NCI-H2029 treated with DMSO at 0.1 percent for 48 hours (cell line): ENCODE data around the gene CHL1.

Experiments
- DNase-seq: peaks from one replicate; lab custom pipeline; 2025; lab: John Stamatoyannopoulos, UW

Gene CHL1

DNA sequence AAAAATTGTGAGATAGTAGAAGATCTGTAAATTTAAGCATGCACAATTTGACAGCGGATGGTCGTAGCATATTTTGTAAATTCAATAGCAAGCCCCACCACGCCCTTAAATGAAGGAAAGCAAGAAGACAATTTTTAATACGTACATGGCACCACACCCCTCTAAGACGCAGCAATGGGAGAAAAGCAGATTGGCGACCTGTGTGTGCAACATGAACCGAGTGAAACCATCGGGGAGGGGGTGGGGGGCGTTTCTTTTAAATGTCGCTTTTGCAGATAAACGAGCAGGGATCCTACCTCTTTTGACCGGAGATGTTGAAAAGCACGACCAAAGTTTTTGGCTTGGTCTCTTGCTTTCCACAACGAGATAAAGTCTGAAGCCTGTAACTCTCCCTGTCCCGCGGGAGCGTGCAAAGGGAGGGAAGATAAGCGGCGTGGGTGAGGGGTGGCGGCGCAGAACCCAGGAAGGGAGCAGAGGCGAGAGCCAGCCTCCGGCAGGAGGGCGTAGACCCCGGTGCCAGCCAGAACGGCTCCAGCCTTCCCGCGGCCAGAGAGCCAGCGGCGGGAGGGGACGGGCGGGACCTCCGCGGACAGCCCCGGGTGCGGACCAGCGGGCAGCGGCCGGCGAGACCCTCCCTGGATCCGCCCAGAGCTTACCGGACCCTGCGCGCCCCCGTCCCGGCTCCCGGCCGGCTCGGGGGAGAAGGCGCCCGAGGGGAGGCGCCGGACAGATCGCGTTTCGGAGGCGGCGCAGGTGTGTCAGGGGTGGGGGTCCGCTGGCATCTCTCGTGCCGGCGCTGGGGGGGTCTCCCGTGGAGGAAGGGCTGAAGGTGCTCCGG lies at the start of gene CHL1:
Gene CHL1 (plus strand): TSS at position 453 of the 838 bp plus-strand sequence. CDS start 123,014 bp downstream, outside the sequence.
- DNase-seq, result no peak

- DNase-seq, result no peak
Observed at GRCh38 chr3:151614-152189, 44.9 kb upstream of the CHL1 start.

- DNase-seq, result no peak
Observed at GRCh38 chr3:159974-160373, 36.6 kb upstream of the CHL1 start.

DNA sequence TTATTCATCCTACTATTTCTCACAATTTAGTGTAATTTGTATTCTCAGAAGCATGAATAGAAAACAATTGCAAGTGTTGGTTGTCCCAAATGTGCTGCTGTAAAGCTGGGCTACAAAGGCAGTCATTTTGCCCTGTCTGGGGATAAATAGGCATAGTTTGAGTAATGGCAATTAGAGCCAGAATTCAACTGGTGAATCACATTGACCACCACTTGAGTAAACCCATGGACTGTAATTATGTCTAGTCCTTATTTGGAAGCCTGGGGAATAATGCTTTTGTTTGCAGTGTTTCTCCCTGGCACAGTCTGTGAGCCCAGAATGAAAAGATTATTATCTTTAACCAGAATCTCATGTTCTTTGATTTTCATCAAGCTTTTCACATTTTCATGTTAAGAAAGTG lies 30.5 kb upstream of the CHL1 start:
- no peak for DNase-seq

DNA sequence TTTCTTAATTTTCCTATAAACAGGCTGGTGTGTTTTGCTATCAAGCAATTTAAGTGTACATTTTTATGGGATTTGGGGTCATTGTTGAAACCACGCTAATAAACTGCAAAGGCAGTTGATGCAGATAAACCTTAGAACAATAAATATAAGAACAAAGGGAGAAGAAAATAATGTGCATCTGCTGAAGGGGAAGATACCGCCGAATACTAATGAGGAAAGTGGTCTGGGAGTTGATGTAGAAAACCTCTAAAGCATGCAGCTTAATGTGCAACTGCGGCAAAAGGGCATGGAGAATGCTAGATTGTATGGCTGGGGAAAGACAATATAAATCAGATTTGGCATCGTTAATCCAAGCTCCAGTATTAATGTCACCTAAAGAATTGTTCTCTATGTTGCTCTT lies 29.8 kb upstream of the CHL1 start:
- DNase-seq, result no peak

DNA sequence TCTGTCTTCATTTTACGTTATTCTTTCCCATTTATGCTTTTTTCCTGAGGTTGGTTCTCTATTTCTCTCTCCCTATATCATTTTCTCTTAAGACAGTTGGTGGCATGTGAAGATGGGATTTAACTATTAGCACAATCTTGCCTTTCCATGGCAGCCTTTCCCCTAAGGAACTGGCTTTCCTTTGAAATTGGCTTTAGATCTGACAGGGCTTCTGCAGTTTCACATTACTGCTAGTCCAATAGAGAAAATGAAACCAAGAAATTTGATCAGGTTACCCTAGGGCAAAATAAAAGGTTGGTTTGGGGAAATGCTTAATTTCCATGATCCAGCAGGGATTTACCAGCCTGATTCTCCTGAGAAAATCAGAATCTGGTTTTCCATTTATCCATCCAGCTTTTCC lies 22.7 kb upstream of the CHL1 start:
- no peak for DNase-seq

DNA sequence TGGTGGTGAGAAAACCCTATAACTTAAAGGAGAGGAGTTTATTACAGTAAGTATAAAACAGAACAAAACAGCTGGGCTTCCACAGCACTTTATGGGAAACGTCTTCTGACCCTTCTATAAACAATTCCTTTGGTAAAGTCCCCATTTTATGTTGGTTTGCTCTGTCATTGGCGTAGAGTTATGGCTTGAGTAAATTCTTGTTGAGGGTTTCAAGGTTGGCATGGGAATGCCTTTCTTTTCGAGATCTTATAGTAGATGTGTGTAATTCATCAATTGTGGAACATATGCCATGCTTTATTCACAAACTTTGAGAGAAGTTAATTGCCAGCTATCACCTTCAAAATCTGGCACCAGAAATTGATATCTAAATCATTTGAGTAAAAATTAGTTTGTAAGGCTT lies 11.6 kb upstream of the CHL1 start:
- no peak for DNase-seq

GRCh38 chr3:192215-192929 lies 4.2 kb upstream of the CHL1 start:
- no peak for DNase-seq

GRCh38 chr3:194001-194400 lies 2.6 kb upstream of the CHL1 start:
- no peak for DNase-seq

- DNase-seq, result no peak
Observed at GRCh38 chr3:194421-194820, 2.1 kb upstream of the CHL1 start.

DNA sequence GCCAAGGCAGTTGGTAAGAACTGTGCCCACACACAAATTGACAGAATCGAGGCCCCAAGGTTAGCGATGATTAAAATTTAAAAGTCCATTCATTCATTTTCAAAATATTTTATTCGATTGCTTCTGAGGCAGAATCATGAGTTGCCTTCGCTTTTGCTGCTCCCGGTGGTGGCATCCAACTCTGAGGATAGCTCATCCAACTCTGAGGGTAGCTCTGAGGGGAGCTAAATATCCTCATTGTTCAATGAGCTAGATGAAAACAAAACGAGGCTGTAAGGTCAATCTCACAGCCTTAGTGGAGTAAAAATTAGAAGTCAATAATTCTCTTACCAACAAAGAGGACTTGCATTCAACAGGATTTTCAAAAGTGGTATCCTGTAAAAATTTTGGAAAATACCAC lies 897 bp upstream of the CHL1 start:
- no peak for DNase-seq

DNA sequence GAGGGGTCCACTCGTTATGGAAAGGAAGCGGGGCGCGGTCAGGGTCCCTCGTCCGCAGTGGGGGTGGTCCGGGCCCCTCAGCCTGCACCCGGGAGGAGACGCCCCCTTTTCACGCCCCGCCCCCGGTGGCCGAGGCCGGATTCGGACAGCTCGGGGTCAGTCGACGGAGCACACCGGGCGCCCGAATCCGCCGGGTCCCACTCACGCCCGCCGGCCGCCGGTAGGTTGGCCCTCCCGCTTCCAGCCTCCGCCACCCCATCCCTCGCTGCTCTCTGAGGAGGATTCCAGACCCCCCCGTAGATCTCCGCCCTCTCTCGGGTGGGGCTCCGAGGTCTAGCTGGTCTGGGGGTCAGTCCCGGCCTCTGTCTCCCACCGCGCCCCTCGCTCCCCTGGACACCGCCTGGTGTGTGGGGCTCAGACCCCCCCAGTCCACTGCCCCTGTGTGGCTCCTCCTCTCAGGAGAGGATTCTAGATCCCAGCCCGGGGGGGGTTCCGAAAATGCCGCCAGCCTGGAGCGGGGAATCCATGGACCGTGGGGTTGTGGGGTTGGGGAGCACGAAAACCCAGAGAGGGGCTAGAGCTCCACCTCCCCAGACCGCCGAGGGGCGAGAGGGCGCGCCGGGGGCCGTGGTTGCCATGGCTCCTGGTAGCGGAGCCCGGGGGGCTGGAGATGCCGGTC lies 725 bp downstream of the CHL1 start:
- DNase-seq, result no peak

DNA sequence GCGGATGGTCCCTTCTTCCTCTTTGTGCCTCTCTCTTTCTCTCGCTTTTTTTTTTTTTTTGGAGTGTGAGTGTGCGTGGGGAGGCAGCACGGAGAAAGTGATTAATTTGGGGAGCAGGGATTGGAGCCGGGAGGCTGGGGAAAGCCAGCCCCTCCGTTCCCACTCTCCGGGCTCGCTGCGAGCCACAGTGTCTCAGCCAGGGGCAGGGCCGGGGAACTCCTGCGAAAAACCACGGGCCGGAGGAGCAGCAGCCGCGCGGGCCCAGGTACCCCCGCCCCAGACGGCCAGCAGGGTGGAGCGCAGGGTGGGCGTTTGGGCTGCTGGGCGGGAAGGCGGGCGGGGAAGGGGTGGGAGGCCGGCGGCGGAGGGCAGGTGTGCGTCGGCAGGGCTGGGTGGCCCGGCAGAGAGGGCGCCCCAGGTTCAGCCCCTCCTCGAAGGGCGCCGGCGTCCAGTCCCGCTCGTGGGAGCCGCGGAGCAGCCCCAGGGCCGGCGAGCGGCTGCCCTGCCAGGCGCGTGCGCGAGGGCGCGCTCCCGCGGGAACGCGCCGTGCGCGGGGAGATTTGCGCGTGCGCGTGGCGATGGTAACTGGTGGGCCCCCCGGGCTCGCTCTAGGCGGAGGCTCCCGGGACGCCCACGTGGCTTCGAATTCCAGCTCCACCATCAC lies 1.4 kb downstream of the CHL1 start:
- no peak for DNase-seq

DNA sequence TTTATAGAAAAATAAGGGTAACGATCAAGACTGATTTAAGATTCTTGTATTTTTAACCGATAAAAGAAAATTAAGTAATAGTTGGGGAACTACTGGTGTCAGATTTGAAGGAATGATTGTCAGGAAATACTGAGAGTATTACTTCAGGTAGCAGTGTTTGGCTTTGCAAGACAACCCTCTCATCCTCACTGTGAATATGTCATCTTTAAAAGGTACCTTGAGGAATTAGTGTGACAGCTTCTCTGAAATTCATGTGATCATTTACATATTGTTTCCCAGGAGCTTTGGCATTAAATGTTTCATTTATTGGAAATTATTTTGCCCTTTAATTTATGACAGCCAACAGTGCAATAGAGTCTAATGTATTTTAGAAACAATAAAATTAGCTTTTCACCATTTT lies 3.3 kb downstream of the CHL1 start:
- DNase-seq, result no peak

GRCh38 chr3:200758-201325 lies 4.3 kb downstream of the CHL1 start:
- DNase-seq, result no peak

- DNase-seq, result no peak
Observed at GRCh38 chr3:204102-204501, 7.5 kb downstream of the CHL1 start.

GRCh38 chr3:207973-208372 lies 11.4 kb downstream of the CHL1 start:
- no peak for DNase-seq

GRCh38 chr3:210669-211068 lies 14.1 kb downstream of the CHL1 start:
- no peak for DNase-seq

DNA sequence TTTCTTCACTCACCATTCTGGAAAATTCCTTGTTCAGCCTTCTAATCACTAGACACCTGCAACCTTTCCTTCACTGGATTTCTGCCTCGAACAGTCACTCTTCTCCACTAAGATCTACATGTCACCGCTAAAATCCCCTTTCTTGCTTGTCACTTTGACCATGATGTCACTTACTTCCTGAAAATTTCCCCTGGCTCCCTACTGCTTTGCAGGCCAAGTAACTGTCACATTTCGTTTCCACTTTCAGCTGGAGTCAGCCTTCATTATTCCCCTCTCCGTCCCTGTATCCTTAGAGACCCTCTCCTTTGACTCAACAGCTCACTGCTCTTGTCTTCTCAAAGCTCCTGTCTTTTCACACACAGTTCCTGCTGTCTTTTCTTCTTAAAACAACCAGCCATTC lies 15.9 kb downstream of the CHL1 start:
- DNase-seq, result no peak

DNA sequence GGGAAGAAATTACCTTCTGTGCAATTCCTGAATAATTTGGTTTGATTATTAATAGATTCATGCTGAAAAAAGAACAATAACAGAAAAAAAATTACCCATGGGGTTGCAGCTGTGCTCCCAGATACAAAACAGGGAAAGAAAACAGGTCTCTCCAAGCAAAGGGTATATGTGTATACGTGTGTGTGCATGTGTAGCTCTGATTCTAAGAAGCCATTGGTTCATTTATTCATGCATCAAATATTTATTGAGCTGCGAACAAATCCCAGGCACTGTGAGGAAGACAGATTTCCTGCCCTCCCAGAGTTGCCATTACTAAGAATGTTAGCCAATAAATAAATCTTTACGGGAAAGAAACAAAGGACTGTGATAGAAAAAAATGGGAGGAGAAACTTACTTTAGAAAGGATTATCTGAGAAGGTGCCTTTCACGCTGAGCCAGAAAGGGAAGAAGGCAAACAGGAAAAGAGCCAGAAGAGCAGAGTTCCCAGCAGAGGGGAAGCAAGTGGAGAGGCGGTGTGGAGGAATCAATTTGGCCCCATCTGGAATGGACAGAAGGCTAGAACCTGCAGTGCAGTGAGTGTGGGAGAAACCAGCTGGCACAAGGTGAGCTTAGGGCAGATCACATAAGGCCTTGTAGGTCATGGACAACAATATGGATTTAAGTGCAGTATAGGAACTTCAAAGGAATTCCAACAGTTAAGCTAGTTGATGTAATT lies 20.7 kb downstream of the CHL1 start:
- no peak for DNase-seq

DNA sequence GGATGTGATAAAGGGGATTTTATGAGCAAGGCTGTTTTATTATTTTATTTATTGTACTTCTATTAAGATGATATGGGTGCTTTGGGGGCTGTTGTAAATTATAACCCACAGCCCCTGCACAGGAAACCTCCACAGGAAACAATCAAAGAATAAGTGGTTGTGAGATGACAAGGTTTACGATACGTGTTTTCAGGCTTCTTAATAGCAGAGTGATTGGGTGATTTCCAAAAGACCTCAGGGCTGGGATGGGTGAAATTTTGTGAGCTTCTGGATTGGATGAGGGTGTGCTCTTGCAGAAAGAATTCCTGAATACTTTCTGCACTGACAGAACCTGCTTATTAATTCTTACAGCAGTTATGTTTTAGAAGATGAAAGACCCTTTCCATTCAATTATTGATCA lies 21.4 kb downstream of the CHL1 start:
- no peak for DNase-seq
